ENCODE results near the gene ZC3H18. TPM values are rescaled to one million over a fixed set of nuclear protein-coding genes. Genes with fewer than 3 reads are reported as not detected.
A peak's percentile ranks its signal among the peaks of the same experiment; 100 is the strongest.
"Not testable (repeated sequence)": the region's sequence is repeated elsewhere in the genome, so short reads cannot be mapped to it uniquely, and the experiment has no call there.

The ZC3H18 gene
- total RNA-seq, 6 experiments from 2014 or later: 37.9 to 49.3 (median 42.8) TPM

DNA sequence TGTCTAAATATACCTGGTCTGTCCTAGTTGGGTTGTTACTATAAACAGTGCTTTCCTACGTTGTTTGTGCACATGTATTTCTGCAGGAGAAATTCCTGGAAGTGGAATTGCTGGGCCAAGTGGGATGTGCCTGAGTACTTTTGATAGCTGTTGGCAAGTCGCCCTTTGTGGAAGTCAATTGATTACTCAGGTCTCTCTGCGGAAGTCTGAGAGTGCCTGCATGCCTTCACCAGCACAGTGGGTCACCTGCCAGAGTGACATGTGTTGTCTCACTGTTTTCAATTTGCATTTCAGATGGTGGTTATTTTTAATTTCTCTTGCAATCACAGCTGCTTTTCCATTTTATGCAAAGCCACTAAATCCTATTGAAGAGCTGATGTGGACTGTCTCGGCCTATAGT, 94.9 kb downstream of the ZC3H18 start:
- Mint-ChIP-seq H3K4me1 (ENCODE audit: low read depth) (peaks cover 17% of the 10 kb centered on the region), H3K4me3 (peak overlapping the region; percentile 7; the same call in 1 of the 2 replicates), H3K27ac (no peak overlapping the region), H3K9me3 (no peaks in the 10 kb centered on the region), H3K27me3 (ENCODE audit: insufficient read depth) (no peaks in the 10 kb centered on the region; the same call in 1 of the 2 replicates), H3K36me3 (ENCODE audit: low read depth) (peaks cover 15% of the 10 kb centered on the region; the same call in 1 of the 2 replicates)
- DNase-seq: no peak
- no peak for TF ChIP-seq CTCF (IDR thresholded peaks at IDR 0.05)

DNA sequence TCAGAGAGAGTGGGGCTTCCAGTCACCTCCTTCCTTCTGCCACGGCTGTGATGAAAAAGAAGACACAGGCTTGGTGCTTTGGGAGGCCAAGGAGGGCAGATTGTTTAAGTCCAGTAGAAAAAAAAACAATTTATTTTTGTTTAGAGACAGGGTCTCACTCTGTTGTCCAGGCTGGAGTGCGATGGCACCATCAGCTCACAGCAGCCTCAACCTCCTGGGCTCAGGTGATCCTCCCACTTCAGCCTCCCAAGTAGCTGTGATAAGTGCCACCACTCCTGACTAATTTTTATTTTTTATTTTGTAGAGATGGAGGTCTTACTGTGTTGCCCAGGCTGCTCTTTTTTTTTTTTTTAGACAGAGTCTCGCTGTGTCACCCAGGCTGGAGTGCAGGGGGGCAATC, 95.4 kb downstream of the ZC3H18 start:
- Mint-ChIP-seq H3K36me3 (ENCODE audit: low read depth) (peaks cover 15% of the 10 kb centered on the region; the same call in 1 of the 2 replicates), H3K4me1 (ENCODE audit: low read depth) (peaks cover 17% of the 10 kb centered on the region), H3K4me3 (no peak overlapping the region)

DNA sequence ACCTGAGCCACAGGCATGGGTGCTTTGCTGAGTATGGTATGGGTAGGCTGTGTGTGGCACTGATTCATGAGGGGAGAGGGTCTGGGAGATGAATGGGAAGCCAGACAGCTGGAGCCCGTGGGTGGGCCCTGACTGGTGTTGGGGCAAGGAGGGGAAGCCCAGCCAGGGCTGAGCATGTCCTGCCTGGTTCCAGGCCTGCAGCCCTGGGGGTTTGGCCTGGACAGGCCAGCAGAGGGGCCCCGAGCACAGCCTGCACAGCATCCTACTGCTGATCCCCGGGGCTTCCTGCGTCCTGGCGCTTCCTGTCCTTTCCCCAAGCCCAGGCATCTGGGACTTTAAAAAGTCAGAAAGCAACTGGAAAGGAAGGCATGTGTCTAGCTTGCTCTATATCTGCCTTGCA, 97.3 kb downstream of the ZC3H18 start:
- Mint-ChIP-seq H3K36me3 (ENCODE audit: low read depth) (peaks cover 15% of the 10 kb centered on the region; the same call in 1 of the 2 replicates), H3K9me3 (no peaks in the 10 kb centered on the region), H3K4me3 (no peak overlapping the region), H3K27ac (no peak overlapping the region), H3K4me1 (ENCODE audit: low read depth) (peaks cover 5% of the 10 kb centered on the region; the same call in 1 of the 2 replicates), H3K27me3 (ENCODE audit: insufficient read depth) (no peaks in the 10 kb centered on the region)
- TF ChIP-seq CTCF (IDR thresholded peaks at IDR 0.05): no peak
- DNase-seq: no peak

More for the DNA sequence above, 95.4 kb downstream of the ZC3H18 start:
- no peak for DNase-seq
- H3K9me3 Mint-ChIP-seq: no peaks in the 10 kb centered on the region
- no peaks in the 10 kb centered on the region; the same call in 1 of the 2 replicates for H3K27me3 Mint-ChIP-seq (ENCODE audit: insufficient read depth)
- no peak overlapping the region for H3K27ac Mint-ChIP-seq
- no peak for TF ChIP-seq CTCF (IDR thresholded peaks at IDR 0.05)

DNA sequence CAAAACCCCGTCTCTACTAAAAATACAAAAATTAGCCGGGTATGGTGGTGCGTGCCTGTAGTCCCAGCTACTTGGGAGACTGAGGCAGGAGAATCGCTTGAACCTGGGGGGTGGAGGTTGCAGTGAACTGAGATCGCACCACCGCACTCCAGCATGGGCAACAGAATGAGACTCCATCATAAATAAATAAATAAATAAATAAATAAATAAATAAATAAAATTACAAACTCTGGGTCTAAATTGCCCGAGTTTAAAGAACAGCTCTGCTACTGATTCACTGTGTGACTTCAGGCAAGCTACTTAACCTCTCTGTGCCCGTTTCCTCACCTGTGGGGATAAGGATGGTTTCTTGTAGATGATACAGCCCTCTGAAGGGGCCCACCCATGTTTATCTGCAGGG, 99.3 kb downstream of the ZC3H18 start:
- not testable (repeated sequence) for H3K27ac Mint-ChIP-seq; H3K4me3 Mint-ChIP-seq; DNase-seq; H3K27me3 Mint-ChIP-seq (ENCODE audit: insufficient read depth); H3K9me3 Mint-ChIP-seq; H3K4me1 Mint-ChIP-seq (ENCODE audit: low read depth)
- peaks cover 15% of the 10 kb centered on the region; the same call in 1 of the 2 replicates for H3K36me3 Mint-ChIP-seq (ENCODE audit: low read depth)

DNA sequence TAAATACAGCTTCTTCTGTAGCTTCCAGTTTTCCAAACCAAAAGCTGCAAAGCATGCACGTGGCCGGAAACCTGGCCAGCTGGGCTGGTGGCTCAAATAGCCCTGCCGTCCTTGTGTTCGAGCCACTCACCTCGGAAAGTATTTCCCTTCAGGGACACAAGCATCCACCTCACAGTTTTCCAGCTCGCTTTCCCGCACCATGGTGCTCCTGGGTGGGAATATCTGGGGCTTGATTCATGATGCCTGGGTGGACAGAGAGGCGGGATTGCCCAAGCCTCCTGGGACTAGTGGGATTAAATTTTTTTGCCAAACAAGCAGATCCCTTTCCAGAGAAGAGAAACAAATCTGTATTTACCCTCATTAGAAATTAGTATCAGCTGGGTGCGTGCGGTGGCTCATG, 99.8 kb downstream of the ZC3H18 start:
- no peak overlapping the region for H3K4me3 Mint-ChIP-seq
- H3K9me3 Mint-ChIP-seq: no peaks in the 10 kb centered on the region
- H3K27me3 Mint-ChIP-seq (ENCODE audit: insufficient read depth): no peaks in the 10 kb centered on the region
- no peak overlapping the region for H3K27ac Mint-ChIP-seq
- peaks cover 15% of the 10 kb centered on the region; the same call in 1 of the 2 replicates for H3K36me3 Mint-ChIP-seq (ENCODE audit: low read depth)
- TF ChIP-seq CTCF (IDR thresholded peaks at IDR 0.05): no peak
- no peaks in the 10 kb centered on the region for H3K4me1 Mint-ChIP-seq (ENCODE audit: low read depth)
- no peak for DNase-seq

DNA sequence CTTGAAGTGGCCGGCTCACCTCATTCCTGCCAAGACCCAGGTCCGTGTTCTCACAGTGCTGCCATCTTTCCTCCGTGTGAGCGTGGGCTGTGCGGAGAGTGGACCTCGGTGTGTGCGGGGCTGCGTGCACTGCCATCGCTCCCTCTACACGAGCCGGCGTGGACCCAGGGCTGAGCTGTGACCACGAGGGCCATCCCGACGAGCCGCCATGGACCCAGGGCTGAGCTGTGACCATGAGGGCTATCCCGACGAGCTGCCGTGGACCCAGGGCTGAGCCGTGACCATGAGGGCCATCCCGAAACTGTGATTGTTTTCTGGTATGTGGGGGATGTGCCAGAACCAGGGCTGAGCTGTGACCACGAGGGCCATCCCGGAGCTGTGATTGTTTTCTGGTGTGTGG, 101.6 kb downstream of the ZC3H18 start:
- Mint-ChIP-seq H3K27me3 (ENCODE audit: insufficient read depth) (0 out of 2 replicates have a peak, but pooled peaks cover under 1% of the 10 kb centered on the region), H3K4me1 (ENCODE audit: low read depth) (no peaks in the 10 kb centered on the region), H3K9me3 (no peaks in the 10 kb centered on the region), H3K36me3 (ENCODE audit: low read depth) (peaks cover 12% of the 10 kb centered on the region; the same call in 1 of the 2 replicates), H3K27ac (no peak overlapping the region), H3K4me3 (no peak overlapping the region)
- TF ChIP-seq CTCF (IDR thresholded peaks at IDR 0.05): no peak
- no peak for DNase-seq
